ENCODE results near the gene MAGEC3. TPM values are rescaled to one million over a fixed set of nuclear protein-coding genes. Genes with fewer than 3 reads are reported as not detected.

The MAGEC3 gene
- total RNA-seq, 1 donor from 2014 or later = not detected

GRCh38 chrX:141924293-141924692, 86.2 kb downstream of the MAGEC3 start:
- H3K36me3 ChIP-seq = no peaks in the 10 kb centered on the region
- no peaks in the 10 kb centered on the region for H3K9me3 ChIP-seq
- intact Hi-C loops (cut with DNase I) = no loop called here
- no peak overlapping the region for H3K4me3 ChIP-seq
- H3K4me1 ChIP-seq = no peaks in the 10 kb centered on the region
- no peak for DNase-seq (ENCODE audit: low spot score in 2 of 2)
- TF ChIP-seq CTCF (IDR thresholded peaks at IDR 0.05) = no peak
- H3K27ac ChIP-seq = no peak overlapping the region
- H3K27me3 ChIP-seq = no peaks in the 10 kb centered on the region

GRCh38 chrX:141928432-141928831, 90.3 kb downstream of the MAGEC3 start:
- intact Hi-C loops (cut with DNase I) = no loop called here
- no peak for DNase-seq (ENCODE audit: low spot score in 2 of 2)
- no peak overlapping the region for H3K27ac ChIP-seq
- no peaks in the 10 kb centered on the region for H3K36me3 ChIP-seq
- no peaks in the 10 kb centered on the region for H3K9me3 ChIP-seq
- H3K4me3 ChIP-seq = no peak overlapping the region
- H3K4me1 ChIP-seq = no peaks in the 10 kb centered on the region
- TF ChIP-seq CTCF (IDR thresholded peaks at IDR 0.05) = no peak
- H3K27me3 ChIP-seq = no peaks in the 10 kb centered on the region

- intact Hi-C loops (cut with DNase I) = no loop called here
- no peak overlapping the region for H3K4me3 ChIP-seq
- no peaks in the 10 kb centered on the region for H3K9me3 ChIP-seq
- H3K27ac ChIP-seq = no peak overlapping the region
- no peaks in the 10 kb centered on the region for H3K36me3 ChIP-seq
- DNase-seq (ENCODE audit: low spot score in 2 of 2) = no peak
- no peak for TF ChIP-seq CTCF (IDR thresholded peaks at IDR 0.05)
- H3K27me3 ChIP-seq = no peaks in the 10 kb centered on the region
- H3K4me1 ChIP-seq = no peaks in the 10 kb centered on the region
Observed at GRCh38 chrX:141934059-141934641, 96.0 kb downstream of the MAGEC3 start.

GRCh38 chrX:141935645-141936044, 97.5 kb downstream of the MAGEC3 start:
- Histone ChIP-seq H3K4me3 (no peak overlapping the region), H3K9me3 (no peaks in the 10 kb centered on the region), H3K4me1 (no peaks in the 10 kb centered on the region), H3K27ac (no peak overlapping the region), H3K27me3 (no peaks in the 10 kb centered on the region), H3K36me3 (no peaks in the 10 kb centered on the region)
- intact Hi-C loops (cut with DNase I) = no loop called here
- no peak for DNase-seq (ENCODE audit: low spot score in 2 of 2)
- no peak for TF ChIP-seq CTCF (IDR thresholded peaks at IDR 0.05)

- Histone ChIP-seq H3K4me1 (no peaks in the 10 kb centered on the region), H3K36me3 (no peaks in the 10 kb centered on the region), H3K9me3 (no peaks in the 10 kb centered on the region), H3K27ac (no peak overlapping the region), H3K4me3 (no peak overlapping the region), H3K27me3 (no peaks in the 10 kb centered on the region)
- TF ChIP-seq CTCF (IDR thresholded peaks at IDR 0.05) = no peak
- DNase-seq (ENCODE audit: low spot score in 2 of 2) = no peak
- intact Hi-C loops (cut with DNase I) = no loop called here
Observed at GRCh38 chrX:141936080-141936479, 98.0 kb downstream of the MAGEC3 start.

GRCh38 chrX:141941234-141941633, 103.1 kb downstream of the MAGEC3 start:
- no peak for TF ChIP-seq CTCF (IDR thresholded peaks at IDR 0.05)
- intact Hi-C loops (cut with DNase I) = no loop called here

More at GRCh38 chrX:141941234-141941633, 103.1 kb downstream of the MAGEC3 start:
- no peaks in the 10 kb centered on the region for H3K27me3 ChIP-seq
- no peaks in the 10 kb centered on the region for H3K36me3 ChIP-seq
- no peak overlapping the region for H3K27ac ChIP-seq
- no peak for DNase-seq (ENCODE audit: low spot score in 2 of 2)
- H3K9me3 ChIP-seq = no peaks in the 10 kb centered on the region
- no peaks in the 10 kb centered on the region for H3K4me1 ChIP-seq
- no peak overlapping the region for H3K4me3 ChIP-seq

Data from ascending aorta (tissue), 2 donors.